ENCODE results near the gene CTIF.

CTIF gene

GRCh38 chr18:48669991-48670750 lies 131.3 kb downstream of the CTIF start:
- peaks cover 24% of the 10 kb centered on the region for H3K36me3 ChIP-seq (ENCODE audit: control insufficient read depth, insufficient read depth, low read length)
- no peak overlapping the region for H3K4me3 ChIP-seq (ENCODE audit: low read depth, low read length)
- H3K4me1 ChIP-seq (ENCODE audit: control insufficient read depth, insufficient read depth, low read length), result no peaks in the 10 kb centered on the region
- H3K27me3 ChIP-seq (ENCODE audit: control insufficient read depth, insufficient read depth, low read length), result no peaks in the 10 kb centered on the region
- no peak overlapping the region for H3K9ac ChIP-seq (ENCODE audit: low read depth, low read length)
- H3K27ac ChIP-seq (ENCODE audit: low read depth, low read length), result no peak overlapping the region
- H3K9me3 ChIP-seq (ENCODE audit: control insufficient read depth, insufficient read depth, low read length), result peaks cover 12% of the 10 kb centered on the region

GRCh38 chr18:48670751-48671560 lies 132.1 kb downstream of the CTIF start:
- H3K36me3 ChIP-seq (ENCODE audit: control insufficient read depth, insufficient read depth, low read length), result peaks cover 17% of the 10 kb centered on the region
- no peak overlapping the region for H3K9ac ChIP-seq (ENCODE audit: low read depth, low read length)
- H3K27ac ChIP-seq (ENCODE audit: low read depth, low read length), result no peak overlapping the region
- H3K27me3 ChIP-seq (ENCODE audit: control insufficient read depth, insufficient read depth, low read length), result no peaks in the 10 kb centered on the region
- H3K4me1 ChIP-seq (ENCODE audit: control insufficient read depth, insufficient read depth, low read length), result no peaks in the 10 kb centered on the region
- H3K9me3 ChIP-seq (ENCODE audit: control insufficient read depth, insufficient read depth, low read length), result peaks cover 10% of the 10 kb centered on the region
- no peak overlapping the region for H3K4me3 ChIP-seq (ENCODE audit: low read depth, low read length)

DNA sequence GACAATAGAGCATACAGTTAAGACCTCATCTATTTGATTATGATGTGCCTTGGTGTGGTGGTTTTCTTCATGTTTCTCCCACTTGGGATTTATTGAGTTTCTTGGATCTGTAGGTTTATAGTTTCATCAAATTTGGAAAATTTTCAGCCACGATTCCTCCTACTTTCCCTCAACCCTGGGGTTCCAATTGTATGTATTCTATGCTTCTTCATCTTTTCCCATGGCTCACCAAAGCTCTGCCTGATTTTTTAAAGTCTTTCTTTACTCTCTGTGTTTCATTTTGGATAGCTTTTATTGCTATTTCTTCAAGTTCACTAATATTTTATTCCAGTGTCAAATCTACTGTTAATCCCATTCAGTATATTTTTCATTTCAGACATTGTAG lies 132.7 kb downstream of the CTIF start:
- H3K9me3 ChIP-seq (ENCODE audit: control insufficient read depth, insufficient read depth, low read length), result peaks cover 10% of the 10 kb centered on the region
- H3K4me1 ChIP-seq (ENCODE audit: control insufficient read depth, insufficient read depth, low read length), result no peaks in the 10 kb centered on the region
- H3K4me3 ChIP-seq (ENCODE audit: low read depth, low read length), result no peak overlapping the region
- no peak overlapping the region for H3K9ac ChIP-seq (ENCODE audit: low read depth, low read length)
- peaks cover 12% of the 10 kb centered on the region for H3K36me3 ChIP-seq (ENCODE audit: control insufficient read depth, insufficient read depth, low read length)
- H3K27ac ChIP-seq (ENCODE audit: low read depth, low read length), result no peak overlapping the region
- no peaks in the 10 kb centered on the region for H3K27me3 ChIP-seq (ENCODE audit: control insufficient read depth, insufficient read depth, low read length)

- Histone ChIP-seq H3K9me3 (ENCODE audit: control insufficient read depth, insufficient read depth, low read length) (peaks cover 10% of the 10 kb centered on the region), H3K27ac (ENCODE audit: low read depth, low read length) (no peak overlapping the region), H3K27me3 (ENCODE audit: control insufficient read depth, insufficient read depth, low read length) (no peaks in the 10 kb centered on the region), H3K36me3 (ENCODE audit: control insufficient read depth, insufficient read depth, low read length) (peaks cover 12% of the 10 kb centered on the region), H3K4me1 (ENCODE audit: control insufficient read depth, insufficient read depth, low read length) (no peaks in the 10 kb centered on the region), H3K9ac (ENCODE audit: low read depth, low read length) (no peak overlapping the region), H3K4me3 (ENCODE audit: low read depth, low read length) (no peak overlapping the region)
These were observed 134.0 kb downstream of the CTIF start for GRCh38 chr18:48672671-48673340.

DNA sequence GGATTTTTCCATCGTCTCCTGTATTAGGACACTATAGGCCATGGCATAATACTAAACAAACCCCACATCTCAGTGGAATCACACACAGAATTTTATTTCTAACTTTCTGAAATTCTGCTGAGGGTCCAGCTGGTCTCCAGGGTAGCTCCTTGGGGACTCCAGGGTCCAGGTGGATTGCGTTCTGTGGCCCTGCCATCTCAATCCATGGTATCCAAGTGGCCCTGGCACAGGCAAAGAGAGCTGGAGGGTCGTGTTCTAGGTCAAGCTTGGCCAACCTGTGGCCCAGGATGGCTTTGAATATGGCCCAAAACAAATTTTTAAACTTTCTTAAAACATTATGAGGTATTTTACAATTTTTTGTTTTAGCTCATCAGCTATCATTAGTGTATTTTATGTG lies 134.6 kb downstream of the CTIF start:
- no peaks in the 10 kb centered on the region for H3K27me3 ChIP-seq (ENCODE audit: control insufficient read depth, insufficient read depth, low read length)
- H3K4me3 ChIP-seq (ENCODE audit: low read depth, low read length), result no peak overlapping the region
- H3K9ac ChIP-seq (ENCODE audit: low read depth, low read length), result no peak overlapping the region
- H3K36me3 ChIP-seq (ENCODE audit: control insufficient read depth, insufficient read depth, low read length), result peaks cover 12% of the 10 kb centered on the region
- no peak overlapping the region for H3K27ac ChIP-seq (ENCODE audit: low read depth, low read length)
- H3K9me3 ChIP-seq (ENCODE audit: control insufficient read depth, insufficient read depth, low read length), result peaks cover 10% of the 10 kb centered on the region
- no peaks in the 10 kb centered on the region for H3K4me1 ChIP-seq (ENCODE audit: control insufficient read depth, insufficient read depth, low read length)

GRCh38 chr18:48673853-48674721 lies 135.3 kb downstream of the CTIF start:
- no peak overlapping the region for H3K27ac ChIP-seq (ENCODE audit: low read depth, low read length)
- H3K9ac ChIP-seq (ENCODE audit: low read depth, low read length), result no peak overlapping the region
- no peaks in the 10 kb centered on the region for H3K27me3 ChIP-seq (ENCODE audit: control insufficient read depth, insufficient read depth, low read length)
- peaks cover 10% of the 10 kb centered on the region for H3K9me3 ChIP-seq (ENCODE audit: control insufficient read depth, insufficient read depth, low read length)
- no peak overlapping the region for H3K4me3 ChIP-seq (ENCODE audit: low read depth, low read length)
- H3K36me3 ChIP-seq (ENCODE audit: control insufficient read depth, insufficient read depth, low read length), result peaks cover 12% of the 10 kb centered on the region
- H3K4me1 ChIP-seq (ENCODE audit: control insufficient read depth, insufficient read depth, low read length), result no peaks in the 10 kb centered on the region

- no peaks in the 10 kb centered on the region for H3K27me3 ChIP-seq (ENCODE audit: control insufficient read depth, insufficient read depth, low read length)
- peaks cover 10% of the 10 kb centered on the region for H3K9me3 ChIP-seq (ENCODE audit: control insufficient read depth, insufficient read depth, low read length)
- H3K36me3 ChIP-seq (ENCODE audit: control insufficient read depth, insufficient read depth, low read length), result peaks cover 12% of the 10 kb centered on the region
- no peak overlapping the region for H3K4me3 ChIP-seq (ENCODE audit: low read depth, low read length)
- no peaks in the 10 kb centered on the region for H3K4me1 ChIP-seq (ENCODE audit: control insufficient read depth, insufficient read depth, low read length)
- H3K9ac ChIP-seq (ENCODE audit: low read depth, low read length), result no peak overlapping the region
- H3K27ac ChIP-seq (ENCODE audit: low read depth, low read length), result no peak overlapping the region
These were observed 136.0 kb downstream of the CTIF start for GRCh38 chr18:48674758-48675351.

DNA sequence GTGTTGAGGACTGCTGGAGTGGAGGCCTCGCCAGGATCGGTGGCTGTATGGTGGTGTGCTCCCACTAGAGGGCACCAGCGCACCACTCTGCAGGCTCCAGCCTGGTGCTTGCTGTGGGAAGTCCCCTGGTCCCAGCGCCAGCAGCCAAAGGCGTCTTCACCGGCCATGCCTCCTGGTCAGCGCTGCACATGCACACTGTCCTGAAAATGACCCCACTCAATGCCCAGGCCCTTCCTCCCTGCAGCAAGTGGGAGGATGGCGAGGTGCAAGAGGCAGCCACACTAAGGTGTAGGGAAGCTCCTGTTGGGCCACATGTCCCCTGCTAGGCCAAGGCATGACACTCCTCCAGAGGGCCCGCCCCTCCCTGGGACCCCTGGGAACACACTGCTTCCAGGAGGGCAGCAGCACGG lies 136.5 kb downstream of the CTIF start:
- Histone ChIP-seq H3K4me1 (ENCODE audit: control insufficient read depth, insufficient read depth, low read length) (no peaks in the 10 kb centered on the region), H3K9me3 (ENCODE audit: control insufficient read depth, insufficient read depth, low read length) (peaks cover 10% of the 10 kb centered on the region), H3K36me3 (ENCODE audit: control insufficient read depth, insufficient read depth, low read length) (peaks cover 12% of the 10 kb centered on the region), H3K9ac (ENCODE audit: low read depth, low read length) (no peak overlapping the region), H3K27me3 (ENCODE audit: control insufficient read depth, insufficient read depth, low read length) (no peaks in the 10 kb centered on the region), H3K27ac (ENCODE audit: low read depth, low read length) (no peak overlapping the region), H3K4me3 (ENCODE audit: low read depth, low read length) (no peak overlapping the region)

DNA sequence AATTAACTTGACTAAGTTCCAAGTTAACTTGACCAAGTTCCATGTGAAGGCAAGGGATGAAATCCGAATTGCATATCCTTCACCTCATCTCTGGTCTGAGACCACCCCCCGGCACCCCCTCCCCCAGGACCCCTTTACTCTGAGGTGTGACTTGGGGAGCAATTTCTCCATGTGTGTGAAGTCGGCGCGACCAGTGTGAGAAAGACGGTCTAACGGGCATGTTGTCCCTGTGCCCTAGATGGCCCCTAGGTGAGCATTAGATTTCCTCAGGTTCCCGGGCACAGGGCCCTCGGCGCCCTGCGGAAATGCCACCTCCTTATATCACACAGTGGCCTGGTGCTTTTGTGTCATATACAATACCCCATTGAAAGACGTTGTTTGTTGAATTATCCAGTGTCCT lies 137.1 kb downstream of the CTIF start:
- H3K4me3 ChIP-seq (ENCODE audit: low read depth, low read length), result no peak overlapping the region
- peaks cover 8% of the 10 kb centered on the region for H3K36me3 ChIP-seq (ENCODE audit: control insufficient read depth, insufficient read depth, low read length)
- H3K9me3 ChIP-seq (ENCODE audit: control insufficient read depth, insufficient read depth, low read length), result peaks cover 8% of the 10 kb centered on the region
- no peaks in the 10 kb centered on the region for H3K27me3 ChIP-seq (ENCODE audit: control insufficient read depth, insufficient read depth, low read length)
- H3K27ac ChIP-seq (ENCODE audit: low read depth, low read length), result no peak overlapping the region
- no peaks in the 10 kb centered on the region for H3K4me1 ChIP-seq (ENCODE audit: control insufficient read depth, insufficient read depth, low read length)
- H3K9ac ChIP-seq (ENCODE audit: low read depth, low read length), result no peak overlapping the region

- Histone ChIP-seq H3K4me3 (ENCODE audit: low read depth, low read length) (no peak overlapping the region), H3K27ac (ENCODE audit: low read depth, low read length) (no peak overlapping the region), H3K9ac (ENCODE audit: low read depth, low read length) (no peak overlapping the region), H3K27me3 (ENCODE audit: control insufficient read depth, insufficient read depth, low read length) (no peaks in the 10 kb centered on the region), H3K9me3 (ENCODE audit: control insufficient read depth, insufficient read depth, low read length) (peaks cover 4% of the 10 kb centered on the region), H3K36me3 (ENCODE audit: control insufficient read depth, insufficient read depth, low read length) (peaks cover 3% of the 10 kb centered on the region; the same call in 1 of the 2 replicates), H3K4me1 (ENCODE audit: control insufficient read depth, insufficient read depth, low read length) (no peaks in the 10 kb centered on the region)
These were observed 137.5 kb downstream of the CTIF start for GRCh38 chr18:48676346-48676745.
